CMK (cell line): Measurements from ENCODE around the gene POLR1D.
"Not testable (repeated sequence)": the region's sequence is repeated elsewhere in the genome, so short reads cannot be mapped to it uniquely, and the experiment has no call there.

Experiments
- DNase-seq: peaks from one replicate; pipeline ENCODE4 v3.0.0-alpha.2; 2010; ENCODE audit warnings: low read depth

Gene POLR1D

GRCh38 chr13:27617881-27618321 lies 3.8 kb upstream of the POLR1D start:
- DNase-seq, result no peak

GRCh38 chr13:27619093-27619727 lies 2.5 kb upstream of the POLR1D start:
- no peak for DNase-seq

- no peak for DNase-seq
These were observed 1.8 kb upstream of the POLR1D start for GRCh38 chr13:27619728-27620376.

GRCh38 chr13:27620377-27621115 lies 1.1 kb upstream of the POLR1D start, which contains the start of gene LNX2:
Gene LNX2, minus strand, starts transcription at chr13:27620529. Its CDS starts 38,826 bp downstream, at chr13:27581703.
- DNase-seq, result peak; percentile 66

- no peak for DNase-seq
These were observed 651 bp upstream of the POLR1D start for GRCh38 chr13:27621116-27621365.

GRCh38 chr13:27622102-27622820 lies 569 bp downstream of the POLR1D start:
- no peak for DNase-seq

GRCh38 chr13:27622881-27623280 lies 1.2 kb downstream of the POLR1D start:
- no peak for DNase-seq

GRCh38 chr13:27624071-27624470 lies 2.4 kb downstream of the POLR1D start:
- DNase-seq, result no peak

- DNase-seq, result no peak
These were observed 4.1 kb downstream of the POLR1D start for GRCh38 chr13:27625839-27626238.

GRCh38 chr13:27627380-27627779 lies 5.7 kb downstream of the POLR1D start:
- no peak for DNase-seq

GRCh38 chr13:27628081-27628480 lies 6.4 kb downstream of the POLR1D start:
- DNase-seq, result no peak

- not testable (repeated sequence) for DNase-seq
These were observed 7.1 kb downstream of the POLR1D start for GRCh38 chr13:27628766-27629165.

- no peak for DNase-seq
These were observed 9.5 kb downstream of the POLR1D start for GRCh38 chr13:27631156-27631555.

- DNase-seq, result no peak
These were observed 10.0 kb downstream of the POLR1D start for GRCh38 chr13:27631665-27632064.

- no peak for DNase-seq
These were observed 10.5 kb downstream of the POLR1D start for GRCh38 chr13:27632214-27632613.

GRCh38 chr13:27632648-27633047 lies 11.0 kb downstream of the POLR1D start:
- DNase-seq, result no peak

- no peak for DNase-seq
These were observed 12.5 kb downstream of the POLR1D start for GRCh38 chr13:27634231-27634630.

GRCh38 chr13:27634791-27635190 lies 13.1 kb downstream of the POLR1D start:
- DNase-seq, result no peak

GRCh38 chr13:27635266-27635665 lies 13.6 kb downstream of the POLR1D start:
- no peak for DNase-seq

- no peak for DNase-seq
These were observed 15.0 kb downstream of the POLR1D start for GRCh38 chr13:27636589-27637288.

GRCh38 chr13:27637289-27637626 lies 15.6 kb downstream of the POLR1D start:
- DNase-seq, result no peak

- no peak for DNase-seq
These were observed 16.3 kb downstream of the POLR1D start for GRCh38 chr13:27638001-27638400.
